ENCODE results near the gene ATP13A1.

GRCh38 chr19:19663256-19664120 lies at the start of gene ATP13A1:
- TF ChIP-seq SUZ12 (IDR thresholded peaks at IDR 0.05; ENCODE audit: extremely low read depth, insufficient read depth, insufficient read length) (no peak), YY1 (IDR thresholded peaks at IDR 0.05; ENCODE audit: insufficient read depth, insufficient read length) (peak; percentile 97), ZNF274 (IDR thresholded peaks at IDR 0.05; ENCODE audit: low read depth, low read length) (no peak)

Data from NT2/D1 (cell line).